Fibroblast of mammary gland (primary cell): ENCODE results near the gene TWSG1.
A peak's percentile ranks its signal among the peaks of the same experiment; 100 is the strongest.

ENCODE experiments used
- DNase-seq: peaks from one replicate; pipeline ENCODE4 v3.0.0-alpha.2; 2010; ENCODE audit warnings: low read depth
- H3K4me3 ChIP-seq: 2 replicates; pipeline ENCODE4 v1.5.1; 2011; ENCODE audit warnings: low read depth, mild to moderate bottlenecking, low read length, moderate library complexity; ENCODE audit not compliant: control insufficient read depth
- TF ChIP-seq, protein P1 (sequence below): conservative IDR thresholded peaks from 2 replicates; pipeline ENCODE4 v1.5.1; 2011; ENCODE audit warnings: low read depth, low read length, inconsistent platforms; ENCODE audit not compliant: control insufficient read depth, insufficient read depth

The TWSG1 gene

DNA sequence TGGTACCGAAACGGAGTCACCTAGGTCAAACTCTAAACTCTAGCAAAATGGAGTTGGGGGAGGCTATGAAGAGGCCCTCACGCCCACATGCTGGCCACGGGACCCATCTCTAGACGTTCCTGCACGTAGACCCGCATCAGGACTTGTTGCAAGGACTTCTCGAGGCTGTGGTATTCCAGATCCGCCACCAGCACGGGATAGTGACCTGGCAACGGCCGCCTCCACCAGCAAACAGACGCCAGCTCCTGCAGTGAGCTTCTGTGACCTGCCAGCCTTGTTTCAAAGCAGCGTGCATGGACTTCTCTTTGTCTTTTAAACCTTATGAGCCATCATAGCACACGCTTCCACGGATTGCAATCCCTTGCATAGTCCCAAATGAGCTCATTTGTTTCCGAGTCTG lies 100.5 kb downstream of the TWSG1 start:
- no peak for DNase-seq
- H3K4me3 ChIP-seq: no peak overlapping the region
- TF ChIP-seq, protein P1, sequence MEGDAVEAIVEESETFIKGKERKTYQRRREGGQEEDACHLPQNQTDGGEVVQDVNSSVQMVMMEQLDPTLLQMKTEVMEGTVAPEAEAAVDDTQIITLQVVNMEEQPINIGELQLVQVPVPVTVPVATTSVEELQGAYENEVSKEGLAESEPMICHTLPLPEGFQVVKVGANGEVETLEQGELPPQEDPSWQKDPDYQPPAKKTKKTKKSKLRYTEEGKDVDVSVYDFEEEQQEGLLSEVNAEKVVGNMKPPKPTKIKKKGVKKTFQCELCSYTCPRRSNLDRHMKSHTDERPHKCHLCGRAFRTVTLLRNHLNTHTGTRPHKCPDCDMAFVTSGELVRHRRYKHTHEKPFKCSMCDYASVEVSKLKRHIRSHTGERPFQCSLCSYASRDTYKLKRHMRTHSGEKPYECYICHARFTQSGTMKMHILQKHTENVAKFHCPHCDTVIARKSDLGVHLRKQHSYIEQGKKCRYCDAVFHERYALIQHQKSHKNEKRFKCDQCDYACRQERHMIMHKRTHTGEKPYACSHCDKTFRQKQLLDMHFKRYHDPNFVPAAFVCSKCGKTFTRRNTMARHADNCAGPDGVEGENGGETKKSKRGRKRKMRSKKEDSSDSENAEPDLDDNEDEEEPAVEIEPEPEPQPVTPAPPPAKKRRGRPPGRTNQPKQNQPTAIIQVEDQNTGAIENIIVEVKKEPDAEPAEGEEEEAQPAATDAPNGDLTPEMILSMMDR: no peak

DNA sequence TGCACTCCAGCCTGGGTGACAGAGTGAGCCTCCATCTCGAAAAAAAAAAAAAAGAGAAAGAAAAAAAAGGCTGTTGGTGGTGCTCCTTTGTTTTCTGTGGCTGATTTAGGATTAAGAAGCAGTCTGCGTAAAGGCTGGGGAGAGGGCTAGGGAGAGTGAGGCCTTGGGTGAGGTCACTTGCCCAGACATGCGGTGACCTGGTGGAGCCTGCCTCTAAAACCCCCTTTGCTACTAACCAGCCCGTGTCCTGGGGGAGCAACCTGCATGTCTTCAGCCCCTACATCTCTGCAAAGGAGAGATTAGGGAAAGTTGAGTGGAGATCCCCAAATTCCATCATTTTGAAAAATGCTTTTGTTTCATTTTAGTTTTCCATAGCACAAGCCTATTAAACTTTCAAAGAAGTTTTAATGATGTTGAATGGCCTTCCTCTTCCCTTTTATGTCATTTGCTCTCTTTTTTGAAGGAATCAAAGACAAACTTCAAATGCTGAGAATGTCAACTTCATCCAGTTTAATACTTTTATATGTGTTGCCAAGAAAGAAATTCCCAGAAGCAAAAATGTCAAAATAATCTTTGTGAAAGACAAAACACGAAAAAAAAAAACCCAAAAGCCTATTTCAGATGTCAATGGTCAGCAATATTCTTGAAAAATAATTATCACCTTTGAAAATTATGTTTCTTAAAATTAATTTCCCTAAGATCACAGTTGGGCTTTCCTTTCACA lies 101.8 kb downstream of the TWSG1 start:
- TF ChIP-seq, protein P1: no peak
- no peak overlapping the region for H3K4me3 ChIP-seq
- no peak for DNase-seq

DNA sequence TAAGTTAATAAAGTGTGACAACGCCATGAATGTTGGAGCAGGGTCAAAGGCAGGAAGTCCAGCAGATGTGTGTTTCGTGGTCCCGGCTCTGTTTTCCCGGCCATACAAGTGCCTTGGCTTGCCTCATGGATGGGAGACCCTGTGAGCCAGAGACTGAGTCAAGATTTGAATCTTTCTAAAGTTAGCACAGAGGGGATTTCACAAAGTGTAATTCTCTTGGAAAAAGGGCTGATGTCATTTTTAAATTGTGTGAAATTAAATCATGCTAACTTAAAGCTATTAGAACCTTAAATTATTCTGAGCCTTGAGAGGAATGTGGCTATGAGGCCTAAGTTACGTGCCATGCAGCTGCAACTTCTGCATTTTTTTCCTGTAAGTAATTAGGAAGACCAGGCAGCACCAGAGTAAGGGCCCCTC lies 102.5 kb downstream of the TWSG1 start:
- TF ChIP-seq, protein P1: no peak
- no peak overlapping the region for H3K4me3 ChIP-seq
- DNase-seq: peak; percentile 47

DNA sequence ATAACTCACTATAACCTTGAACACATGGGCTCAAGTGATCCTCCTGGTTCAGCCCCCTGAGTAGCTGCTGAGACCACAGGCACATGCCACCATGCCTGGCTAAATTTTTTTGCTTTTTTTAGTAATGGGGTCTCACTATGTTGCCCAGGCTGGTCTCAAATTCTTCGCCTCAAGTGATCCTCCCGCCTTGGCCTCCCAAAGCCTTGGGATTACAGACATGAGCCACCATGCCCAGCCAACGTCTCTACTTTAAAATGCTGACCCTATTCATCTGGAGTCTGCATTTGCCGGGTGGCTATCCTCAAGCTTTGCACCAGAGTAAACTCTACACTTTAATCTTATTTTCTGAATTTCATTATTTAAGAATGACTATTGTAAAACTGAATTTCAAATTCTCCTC lies 103.1 kb downstream of the TWSG1 start:
- no peak for DNase-seq
- TF ChIP-seq, protein P1: no peak
- H3K4me3 ChIP-seq: no peak overlapping the region

DNA sequence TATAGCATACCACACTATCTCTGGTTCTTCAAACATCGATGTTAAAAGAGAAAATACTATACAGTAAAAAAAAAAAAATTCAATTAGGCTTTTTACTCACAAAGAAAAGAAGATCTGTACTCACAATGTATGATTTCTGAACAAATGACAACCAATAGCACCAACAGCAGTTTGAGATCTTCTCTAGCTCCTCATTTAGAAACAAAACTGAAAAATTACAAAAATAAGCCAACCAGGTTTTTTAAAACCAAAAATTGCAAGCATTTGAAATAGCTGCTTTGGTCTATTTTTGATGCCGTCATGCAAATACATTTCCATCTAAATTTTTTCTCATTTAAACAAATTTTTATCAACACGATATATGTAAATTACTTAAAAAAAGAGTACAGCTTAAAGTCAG lies 106.5 kb downstream of the TWSG1 start:
- DNase-seq: no peak
- H3K4me3 ChIP-seq: no peak overlapping the region
- TF ChIP-seq, protein P1: no peak

DNA sequence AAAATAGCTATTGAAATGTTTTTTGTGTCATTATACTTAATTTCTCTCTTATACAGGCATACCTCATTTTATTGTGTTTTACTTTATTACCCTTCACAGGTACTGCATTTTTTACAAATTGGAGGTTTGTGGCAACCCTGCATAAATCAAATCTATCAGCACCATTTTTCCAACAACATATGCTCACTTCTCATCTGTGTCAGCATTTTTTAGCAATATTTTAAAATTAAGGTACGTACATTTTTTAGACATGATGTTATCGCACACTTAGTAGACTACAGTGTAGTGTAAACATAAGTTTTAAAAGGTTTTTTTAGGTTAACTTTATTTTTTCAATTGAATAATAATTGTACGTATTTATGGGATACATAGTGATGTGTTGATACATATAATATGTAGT lies 110.0 kb downstream of the TWSG1 start:
- no peak for DNase-seq
- TF ChIP-seq, protein P1: no peak
- H3K4me3 ChIP-seq: no peak overlapping the region

DNA sequence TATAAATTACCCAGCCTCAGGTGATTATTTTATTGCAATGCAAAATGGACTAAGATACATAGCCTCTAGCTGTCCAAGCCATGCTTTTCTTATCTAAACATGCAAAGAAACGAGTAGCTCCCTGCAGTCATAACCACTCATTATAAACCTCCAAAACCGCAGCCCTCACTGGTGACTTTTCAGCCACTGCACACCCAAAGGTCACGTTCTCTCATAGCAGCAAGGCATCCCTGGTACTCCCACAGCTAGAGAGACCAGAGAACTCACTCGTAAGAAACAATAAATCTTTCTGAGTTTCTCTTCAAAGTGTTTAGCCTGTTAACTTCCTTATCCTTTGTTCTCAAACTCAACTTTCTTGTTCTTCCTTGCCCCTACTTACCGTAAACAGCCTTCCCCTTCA lies 112.3 kb downstream of the TWSG1 start:
- no peak for DNase-seq
- H3K4me3 ChIP-seq: no peak overlapping the region
- TF ChIP-seq, protein P1: no peak
